CD8-positive, alpha-beta memory T cell (primary cell): ENCODE measurements around the gene CAMSAP1. TPM values are rescaled to one million over a fixed set of nuclear protein-coding genes. Genes with fewer than 3 reads are reported as not detected.

Experiments
- CTCF ChIA-PET: fragments of 350-600 bp; sonication (Branson Sonifier 250); formaldehyde crosslinking; loops from one replicate; lab custom pipeline; 2021; ENCODE audit warnings: antibody characterized with exemption; lab: Charles Lee
- POLR2A ChIA-PET: fragments of 350-600 bp; sonication (Branson Sonifier 250); formaldehyde crosslinking; loops from one replicate; lab custom pipeline; 2021; ENCODE audit warnings: antibody characterized with exemption; lab: Charles Lee
- DNase-seq, 5 donors: peaks; one replicate each; pipeline versions ENCODE4 v3.0.0 to v3.0.0-alpha.2; 2020 to 2022; ENCODE audit warnings: mixed read lengths in 1 of 5
- H3K27ac ChIP-seq: one replicate; pipeline ENCODE4 v1.7.0; 2013; ENCODE audit warnings: low read depth, mild to moderate bottlenecking, low read length, moderate library complexity
- H3K27me3 ChIP-seq: 2 replicates; pipeline ENCODE4 v1.7.0; 2013; ENCODE audit warnings: low read length, mild to moderate bottlenecking; ENCODE audit not compliant: insufficient read depth, poor library complexity, severe bottlenecking
- H3K36me3 ChIP-seq: 2 replicates; pipeline ENCODE4 v1.7.0; 2013; ENCODE audit warnings: mild to moderate bottlenecking, low read length, moderate library complexity; ENCODE audit not compliant: insufficient read depth
- H3K4me1 ChIP-seq: 2 replicates; pipeline ENCODE4 v1.7.0; 2013; ENCODE audit warnings: mild to moderate bottlenecking, low read length, moderate library complexity; ENCODE audit not compliant: insufficient read depth
- H3K4me3 ChIP-seq: 2 replicates; pipeline ENCODE4 v1.7.0; 2013; ENCODE audit warnings: mild to moderate bottlenecking, low read length
- H3K9me3 ChIP-seq: 2 replicates; pipeline ENCODE4 v1.7.0; 2013; ENCODE audit warnings: mild to moderate bottlenecking, low read length
- H3K27ac Mint-ChIP-seq, 8 donors: one replicate each; pipeline ENCODE4 v1.8.0; 2020 to 2021; ENCODE audit warnings: mixed read lengths in 8 of 8, mild to moderate bottlenecking in 6 of 8, inconsistent platforms in 3 of 8, moderate library complexity in 3 of 8
- H3K27me3 Mint-ChIP-seq, 2 donors: one replicate each; pipeline ENCODE4 v1.8.0; 2020 to 2021; ENCODE audit warnings: mixed read lengths in 2 of 2, mild to moderate bottlenecking in 1 of 2, moderate library complexity in 1 of 2
- H3K36me3 Mint-ChIP-seq, 3 donors: one replicate each; pipeline ENCODE4 v1.8.0; 2020 to 2021; ENCODE audit warnings: mixed read lengths in 3 of 3, inconsistent platforms in 1 of 3, mild to moderate bottlenecking in 1 of 3
- H3K4me1 Mint-ChIP-seq, 3 donors: one replicate each; pipeline ENCODE4 v1.8.0; 2020 to 2021; ENCODE audit warnings: mixed read lengths in 3 of 3, inconsistent platforms in 1 of 3, mild to moderate bottlenecking in 1 of 3
- H3K4me3 Mint-ChIP-seq, 7 donors: one replicate each; pipeline ENCODE4 v1.8.0; 2020 to 2021; ENCODE audit warnings: mixed read lengths in 7 of 7, mild to moderate bottlenecking in 6 of 7, moderate library complexity in 4 of 7, inconsistent platforms in 2 of 7
- H3K9me3 Mint-ChIP-seq, 5 donors: one replicate each; pipeline ENCODE4 v1.8.0; 2020 to 2022; ENCODE audit warnings: mixed read lengths in 5 of 5, mild to moderate bottlenecking in 3 of 5, moderate library complexity in 2 of 5, inconsistent platforms in 1 of 5
- polyA plus RNA-seq: library from polyadenylated mRNA; unstranded; fragments of 300-500 nt; fragmentation: Illumina TruSeq; gene quantifications from one replicate; pipeline ENCODE4 v1.2.3, GENCODE V29; 2021
- total RNA-seq, 2 experiments: library from RNA; stranded (reverse); gene quantifications; one replicate each; pipeline ENCODE4 v1.2.3, GENCODE V29; 2021

CAMSAP1 gene
- total and polyA plus RNA-seq, 3 experiments from 2014 or later: 2.2 to 33.7 (median 30.4) TPM

DNA sequence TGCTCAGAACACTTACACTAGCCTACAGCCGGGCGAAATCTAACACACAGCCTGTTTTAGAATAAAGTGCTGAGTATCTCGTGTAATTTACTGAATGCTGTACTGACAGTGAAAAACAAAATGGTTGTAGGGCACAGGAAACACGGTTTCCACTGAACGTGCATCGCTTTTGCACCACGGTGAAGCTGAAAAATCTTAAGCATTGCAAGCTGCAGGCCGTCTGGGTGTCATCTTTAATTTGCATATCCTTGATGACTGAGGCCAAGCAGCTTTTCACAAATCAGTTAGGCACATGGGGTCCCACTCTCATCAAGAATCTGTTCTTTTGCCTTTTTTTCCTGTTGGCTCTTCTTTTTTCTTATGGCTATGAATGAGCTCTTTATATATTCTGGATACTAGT, 58.2 kb downstream of the CAMSAP1 start:
- H3K4me1 Mint-ChIP-seq: peaks cover 0 to 7% (median 0%) of the 10 kb centered on the region in 3 donors
- no peaks in the 10 kb centered on the region for H3K9me3 ChIP-seq
- no peak overlapping the region for H3K27ac Mint-ChIP-seq
- H3K4me3 Mint-ChIP-seq: peak overlapping the region in 1 of 7 donors; percentile 13
- ChIA-PET POLR2A (no interaction called here), CTCF (interaction anchor here (1.4 kb wide), 1 partner anchor 15 kb away, joined by 3 read pairs; no protein-coding TSS in a partner anchor)
- peaks cover 21 to 80% (median 26%) of the 10 kb centered on the region in 3 donors for H3K36me3 Mint-ChIP-seq
- H3K36me3 ChIP-seq: peaks cover 4% of the 10 kb centered on the region
- H3K4me3 ChIP-seq: no peak overlapping the region
- H3K4me1 ChIP-seq: no peaks in the 10 kb centered on the region
- H3K27me3 Mint-ChIP-seq: no peaks in the 10 kb centered on the region
- peaks cover 4 to 12% (median 6%) of the 10 kb centered on the region in 5 donors for H3K9me3 Mint-ChIP-seq
- no peak overlapping the region for H3K27ac ChIP-seq
- no peak for DNase-seq
- no peaks in the 10 kb centered on the region for H3K27me3 ChIP-seq

DNA sequence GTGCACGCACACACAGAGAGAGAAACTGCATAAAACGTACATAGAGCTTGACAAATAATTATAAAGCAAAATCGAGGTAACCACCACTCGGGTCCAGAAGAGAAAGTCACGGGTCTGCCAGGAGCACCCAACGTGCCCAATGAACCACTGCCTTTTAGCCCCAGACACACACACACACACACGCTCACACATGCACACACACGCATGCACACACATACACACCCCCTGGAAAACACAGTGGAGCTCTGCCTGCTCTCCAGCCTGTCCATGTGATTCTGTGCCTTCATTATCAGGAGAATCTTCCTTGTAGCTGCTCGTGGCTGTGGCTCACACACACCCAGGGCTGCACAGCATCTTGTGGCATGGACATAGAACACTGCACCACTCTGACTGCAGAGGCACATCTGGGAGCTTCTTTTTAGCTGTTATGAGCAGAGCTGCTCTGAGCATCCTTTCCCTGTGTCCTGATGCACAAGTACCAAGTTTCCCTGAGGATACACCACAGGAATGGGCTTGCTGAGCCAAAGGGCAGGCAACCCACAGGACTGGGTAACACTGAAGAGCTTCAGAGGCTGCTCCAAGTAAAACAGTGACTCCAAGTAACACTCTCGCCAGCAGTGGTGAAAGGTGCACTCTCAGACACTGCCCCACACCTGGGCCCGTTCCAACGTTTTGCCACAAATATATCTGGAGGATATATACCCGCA, 58.9 kb downstream of the CAMSAP1 start:
- H3K27me3 Mint-ChIP-seq: no peaks in the 10 kb centered on the region
- Histone ChIP-seq H3K4me1 (no peaks in the 10 kb centered on the region), H3K36me3 (peaks cover 4% of the 10 kb centered on the region), H3K9me3 (no peaks in the 10 kb centered on the region), H3K27ac (no peak overlapping the region), H3K27me3 (no peaks in the 10 kb centered on the region), H3K4me3 (no peak overlapping the region)
- H3K4me1 Mint-ChIP-seq: peaks cover 0 to 11% (median 0%) of the 10 kb centered on the region in 3 donors
- ChIA-PET CTCF (no interaction called here), POLR2A (no interaction called here)
- peaks cover 8 to 16% (median 8%) of the 10 kb centered on the region in 5 donors for H3K9me3 Mint-ChIP-seq
- DNase-seq: no peak
- peak overlapping the region in 1 of 8 donors; percentile 22 for H3K27ac Mint-ChIP-seq
- H3K4me3 Mint-ChIP-seq: peak overlapping the region in 1 of 7 donors; percentile 13
- peaks cover 25 to 81% (median 30%) of the 10 kb centered on the region in 3 donors for H3K36me3 Mint-ChIP-seq

- no peaks in the 10 kb centered on the region for H3K27me3 Mint-ChIP-seq
- ChIA-PET POLR2A (no interaction called here), CTCF (no interaction called here)
- H3K4me1 Mint-ChIP-seq: peaks cover 0 to 11% (median under 1%) of the 10 kb centered on the region in 3 donors
- H3K4me3 Mint-ChIP-seq: no peak overlapping the region
- DNase-seq: no peak
- H3K9me3 Mint-ChIP-seq: peaks cover 8 to 16% (median 10%) of the 10 kb centered on the region in 5 donors
- Histone ChIP-seq H3K4me3 (no peak overlapping the region), H3K36me3 (peaks cover 4% of the 10 kb centered on the region), H3K27ac (no peak overlapping the region), H3K27me3 (no peaks in the 10 kb centered on the region), H3K4me1 (no peaks in the 10 kb centered on the region), H3K9me3 (no peaks in the 10 kb centered on the region)
- peak overlapping the region in 1 of 8 donors; percentile 87 for H3K27ac Mint-ChIP-seq
- peaks cover 27 to 76% (median 34%) of the 10 kb centered on the region in 3 donors for H3K36me3 Mint-ChIP-seq
These were observed 59.5 kb downstream of the CAMSAP1 start for GRCh38 chr9:135847833-135848232.

DNA sequence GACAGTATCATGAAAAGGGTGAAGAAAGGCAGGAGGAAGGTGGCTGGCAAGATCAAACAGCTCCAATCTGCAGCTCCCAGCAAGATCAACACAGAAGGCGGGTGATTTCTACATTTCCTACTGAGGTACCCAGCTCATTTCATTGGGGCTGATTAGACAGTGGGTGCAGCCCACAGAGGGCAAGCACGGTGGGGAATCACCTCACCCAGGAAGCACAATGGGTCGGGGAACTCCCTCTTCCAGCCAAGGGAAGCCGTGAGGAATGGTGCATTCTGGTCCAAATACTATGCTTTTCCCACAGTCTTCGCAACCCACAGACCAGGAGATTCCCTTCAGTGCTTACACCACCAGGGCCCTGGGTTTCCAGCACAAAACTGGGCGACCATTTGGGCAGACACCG, 66.8 kb downstream of the CAMSAP1 start:
- no peak overlapping the region for H3K4me3 Mint-ChIP-seq
- peaks cover 7 to 10% (median 8%) of the 10 kb centered on the region in 3 donors for H3K4me1 Mint-ChIP-seq
- POLR2A ChIA-PET: no interaction called here

GRCh38 chr9:135840107-135840506, 67.2 kb downstream of the CAMSAP1 start:
- ChIA-PET POLR2A (no interaction called here), CTCF (no interaction called here)
- no peak for DNase-seq
- no peak overlapping the region for H3K27ac ChIP-seq
- no peaks in the 10 kb centered on the region for H3K27me3 ChIP-seq
- no peaks in the 10 kb centered on the region for H3K9me3 ChIP-seq
- Mint-ChIP-seq H3K27ac (peak overlapping the region in 1 of 8 donors; percentile 11), H3K4me3 (no peak overlapping the region), H3K36me3 (peaks cover 13 to 28% (median 23%) of the 10 kb centered on the region in 3 donors), H3K27me3 (no peaks in the 10 kb centered on the region), H3K4me1 (peaks cover 7 to 10% (median 8%) of the 10 kb centered on the region in 3 donors), H3K9me3 (peaks cover 7 to 11% (median 9%) of the 10 kb centered on the region in 5 donors)
- no peak overlapping the region for H3K4me3 ChIP-seq
- H3K4me1 ChIP-seq: no peaks in the 10 kb centered on the region
- no peaks in the 10 kb centered on the region for H3K36me3 ChIP-seq

More for the DNA sequence above, 66.8 kb downstream of the CAMSAP1 start:
- Mint-ChIP-seq H3K27ac (peak overlapping the region in 1 of 8 donors; percentile 11), H3K27me3 (no peaks in the 10 kb centered on the region), H3K36me3 (peaks cover 13 to 32% (median 27%) of the 10 kb centered on the region in 3 donors), H3K9me3 (peaks cover 8 to 12% (median 9%) of the 10 kb centered on the region in 5 donors)
- Histone ChIP-seq H3K27me3 (no peaks in the 10 kb centered on the region), H3K27ac (no peak overlapping the region), H3K9me3 (no peaks in the 10 kb centered on the region), H3K4me1 (no peaks in the 10 kb centered on the region), H3K4me3 (no peak overlapping the region), H3K36me3 (no peaks in the 10 kb centered on the region)
- no peak for DNase-seq
- CTCF ChIA-PET: no interaction called here

DNA sequence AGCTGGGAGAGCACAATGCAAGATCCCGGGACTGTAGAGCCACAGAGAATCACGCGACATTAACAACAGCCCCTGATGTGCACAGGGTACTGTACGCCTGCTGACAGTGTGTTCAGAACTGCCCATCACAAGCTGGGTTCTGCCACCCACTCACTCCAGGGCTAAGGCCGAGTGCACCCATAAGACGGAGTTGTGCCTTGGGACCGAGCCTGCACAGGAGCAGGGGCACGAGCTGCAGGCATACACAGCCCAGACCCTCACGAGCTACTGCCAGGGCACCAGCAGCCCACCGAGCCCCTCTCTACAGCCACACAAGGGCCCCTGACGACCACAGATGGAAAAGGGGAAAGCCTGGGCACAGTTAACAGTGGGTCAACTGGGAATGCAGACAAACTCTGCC, 67.8 kb downstream of the CAMSAP1 start:
- H3K4me3 Mint-ChIP-seq: no peak overlapping the region
- DNase-seq: no peak
- Histone ChIP-seq H3K4me1 (no peaks in the 10 kb centered on the region), H3K4me3 (no peak overlapping the region), H3K27me3 (no peaks in the 10 kb centered on the region), H3K36me3 (no peaks in the 10 kb centered on the region), H3K9me3 (no peaks in the 10 kb centered on the region), H3K27ac (no peak overlapping the region)
- H3K27ac Mint-ChIP-seq: no peak overlapping the region
- ChIA-PET CTCF (no interaction called here), POLR2A (no interaction called here)
- H3K9me3 Mint-ChIP-seq: peaks cover 3 to 7% (median 7%) of the 10 kb centered on the region in 5 donors
- H3K4me1 Mint-ChIP-seq: peaks cover 7 to 10% (median 7%) of the 10 kb centered on the region in 3 donors
- H3K27me3 Mint-ChIP-seq: no peaks in the 10 kb centered on the region
- H3K36me3 Mint-ChIP-seq: peaks cover 10 to 24% (median 17%) of the 10 kb centered on the region in 3 donors

GRCh38 chr9:135835131-135835530, 72.2 kb downstream of the CAMSAP1 start:
- Histone ChIP-seq H3K27ac (no peak overlapping the region), H3K9me3 (no peaks in the 10 kb centered on the region), H3K4me1 (no peaks in the 10 kb centered on the region), H3K27me3 (no peaks in the 10 kb centered on the region), H3K36me3 (no peaks in the 10 kb centered on the region), H3K4me3 (no peak overlapping the region)
- Mint-ChIP-seq H3K27ac (no peak overlapping the region), H3K4me1 (peaks cover 6 to 20% (median 20%) of the 10 kb centered on the region in 3 donors), H3K27me3 (no peaks in the 10 kb centered on the region), H3K9me3 (peaks cover 0 to 2% (median 0%) of the 10 kb centered on the region in 5 donors), H3K36me3 (peaks cover 6 to 19% (median 10%) of the 10 kb centered on the region in 3 donors), H3K4me3 (no peak overlapping the region)
- DNase-seq: no peak
- ChIA-PET CTCF (no interaction called here), POLR2A (no interaction called here)

- Mint-ChIP-seq H3K9me3 (peaks cover 0 to 5% (median 4%) of the 10 kb centered on the region in 5 donors), H3K4me1 (peaks cover 6 to 24% (median 20%) of the 10 kb centered on the region in 3 donors), H3K27ac (no peak overlapping the region), H3K27me3 (no peaks in the 10 kb centered on the region), H3K36me3 (peaks cover 10 to 23% (median 14%) of the 10 kb centered on the region in 3 donors), H3K4me3 (no peak overlapping the region)
- Histone ChIP-seq H3K4me3 (no peak overlapping the region), H3K9me3 (no peaks in the 10 kb centered on the region), H3K4me1 (no peaks in the 10 kb centered on the region), H3K36me3 (no peaks in the 10 kb centered on the region), H3K27me3 (no peaks in the 10 kb centered on the region), H3K27ac (no peak overlapping the region)
- ChIA-PET CTCF (no interaction called here), POLR2A (no interaction called here)
- DNase-seq: no peak
These were observed 73.5 kb downstream of the CAMSAP1 start for GRCh38 chr9:135833864-135834263.
